DOHH2 (cell line): ENCODE measurements around the gene EPHB1.

Experiments used
- CTCF ChIP-seq: fragments of 200-600 bp; sonication (generic); IDR thresholded peaks from one replicate; pipeline ENCODE4 v1.5.1; 2014; ENCODE audit warnings: antibody characterized with exemption, mild to moderate bottlenecking, low read depth, low read length; ENCODE audit not compliant: poor library complexity, severe bottlenecking
- EZH2phosphoT487 ChIP-seq: fragments of 200-600 bp; sonication (generic); IDR thresholded peaks from 2 replicates; pipeline ENCODE4 v1.6.1; 2017; ENCODE audit warnings: borderline replicate concordance, mild to moderate bottlenecking, antibody characterized with exemption, low read length, moderate library complexity, mixed read lengths

- TF ChIP-seq EZH2phosphoT487, result no peak
- no peak for TF ChIP-seq CTCF
Measured at GRCh38 chr3:134897391-134898141, 102.5 kb downstream of the EPHB1 start.
